ENCODE results near the gene ATP5PB. TPM values are rescaled to one million over a fixed set of nuclear protein-coding genes. Genes with fewer than 3 reads are reported as not detected.
A peak's percentile ranks its signal among the peaks of the same experiment; 100 is the strongest.

The ATP5PB gene
- total RNA-seq, 1 experiment from 2014 or later: 663 TPM

DNA sequence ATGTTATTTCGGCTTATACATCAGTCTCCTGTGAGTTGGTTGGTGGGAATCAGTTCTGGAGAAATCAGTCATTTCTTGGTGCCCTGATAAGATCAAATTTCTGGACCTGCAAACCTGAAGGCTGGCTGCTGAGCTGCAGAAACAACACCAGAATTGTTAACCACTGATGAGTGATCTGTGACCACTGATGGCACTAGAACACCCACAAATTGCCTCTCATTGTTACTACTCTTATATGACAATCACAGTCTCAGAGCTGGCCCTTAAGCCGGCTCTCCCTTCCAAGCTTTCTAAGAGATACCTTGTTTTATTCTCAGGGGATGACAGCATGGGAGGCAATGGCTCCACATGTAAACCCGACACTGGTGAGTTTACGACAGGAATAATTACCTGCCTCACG lies 26.4 kb downstream of the ATP5PB start:
- no peak for DNase-seq (ENCODE audit: low read depth)

DNA sequence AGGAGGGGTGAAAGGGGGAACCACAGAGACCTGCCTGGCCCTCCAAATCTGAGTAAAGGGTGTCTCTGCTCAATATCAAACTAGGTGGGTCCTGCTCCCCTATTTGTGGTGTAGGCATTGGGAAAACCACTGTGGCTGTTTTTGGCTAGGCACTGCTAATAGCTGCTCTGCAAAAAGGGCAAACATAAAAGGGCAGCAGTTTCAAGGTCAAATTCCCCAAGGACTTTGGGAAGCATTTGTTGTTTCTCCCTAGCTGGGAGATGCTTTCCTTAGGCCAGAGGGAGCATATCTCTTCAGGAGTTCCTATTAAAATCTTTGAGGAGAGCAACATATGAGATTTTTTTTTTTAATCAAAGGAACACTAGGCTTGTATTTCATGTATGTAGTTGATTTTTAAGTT lies 26.9 kb downstream of the ATP5PB start:
- DNase-seq (ENCODE audit: low read depth): no peak

DNA sequence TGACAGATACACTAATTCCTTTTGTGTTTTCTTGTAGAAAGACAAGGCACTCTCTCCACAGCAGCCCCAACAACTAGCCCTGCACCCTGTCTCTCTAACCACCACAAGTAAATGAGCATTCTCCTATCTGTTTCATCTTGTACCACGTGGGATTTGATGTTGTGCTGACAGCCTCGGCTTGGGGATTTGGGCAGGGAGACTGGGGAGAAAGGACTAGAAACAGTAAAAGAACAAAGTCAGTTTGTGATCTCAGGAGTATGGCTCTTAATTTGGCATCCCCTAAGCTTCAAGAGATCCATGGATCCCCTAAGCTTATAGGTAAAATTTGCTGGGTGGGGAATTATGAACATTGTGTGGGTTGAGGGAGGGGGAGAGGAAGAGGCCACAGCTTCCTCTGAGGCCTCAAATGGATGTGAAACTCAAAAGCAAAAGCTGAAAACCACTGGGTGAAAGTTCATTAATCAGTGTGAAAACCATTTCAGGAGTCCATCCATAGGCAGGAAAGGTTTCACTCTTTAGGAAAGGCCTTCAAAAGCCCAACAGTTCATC lies 27.6 kb downstream of the ATP5PB start:
- DNase-seq (ENCODE audit: low read depth): no peak

DNA sequence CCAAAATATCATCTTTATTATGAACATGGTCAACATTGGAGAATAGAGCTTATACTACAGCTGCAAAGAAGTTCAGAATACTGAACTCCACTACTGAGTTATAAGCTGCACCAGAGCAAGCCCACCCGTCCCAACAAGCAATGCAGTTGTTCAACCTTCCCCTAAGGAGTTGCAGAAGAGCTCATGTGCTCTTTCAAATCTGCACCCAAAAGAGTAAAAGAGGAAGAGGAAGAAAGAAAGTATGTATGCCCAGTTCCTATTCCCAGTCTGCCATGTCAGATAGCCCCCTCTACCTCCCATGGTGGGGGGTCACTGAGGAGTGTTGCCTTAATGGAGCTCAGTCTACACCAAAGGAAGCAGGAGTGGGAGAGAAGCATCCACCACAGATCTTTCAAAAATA lies 31.4 kb downstream of the ATP5PB start:
- DNase-seq (ENCODE audit: low read depth): no peak

DNA sequence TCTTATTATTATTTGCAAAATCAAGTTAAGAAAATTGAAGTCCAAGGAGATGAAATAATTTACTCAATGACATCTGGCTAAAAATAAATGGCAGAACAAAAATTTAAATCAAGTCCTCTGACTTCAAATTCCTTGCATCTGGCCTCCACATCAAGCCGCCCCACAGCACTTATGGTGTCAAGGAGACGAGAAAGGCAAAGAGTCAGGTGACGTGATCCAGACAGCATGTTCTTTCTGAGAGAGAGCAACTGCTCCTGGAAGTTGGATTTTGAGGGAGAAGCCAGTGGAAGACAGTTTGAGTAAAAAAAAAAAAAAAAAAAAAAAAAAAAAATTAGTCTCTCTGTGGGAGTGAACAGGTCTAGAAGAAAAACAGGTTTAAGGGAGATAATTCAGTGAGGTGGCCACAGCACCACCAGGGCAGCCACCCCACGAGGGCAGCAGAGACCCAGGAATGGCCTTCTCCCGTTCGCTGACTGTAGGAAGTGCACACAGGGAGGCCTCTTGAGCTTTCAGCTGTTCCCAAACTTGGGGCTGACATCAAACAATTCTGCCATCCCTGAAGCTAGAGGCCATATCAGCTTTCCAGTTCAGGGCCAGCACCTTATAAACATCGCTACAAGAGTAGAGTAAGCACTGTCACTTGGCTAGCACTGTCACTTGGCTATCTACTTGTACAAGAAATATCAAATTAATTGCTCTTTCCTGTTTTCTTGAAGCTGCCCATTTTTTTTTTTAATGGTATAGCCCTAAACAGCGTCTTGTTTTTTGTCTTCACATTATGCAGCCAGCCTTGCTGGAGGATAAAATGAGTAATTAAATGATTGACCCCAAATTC lies 32.3 kb downstream of the ATP5PB start:
- DNase-seq (ENCODE audit: low read depth): peak; percentile 76

DNA sequence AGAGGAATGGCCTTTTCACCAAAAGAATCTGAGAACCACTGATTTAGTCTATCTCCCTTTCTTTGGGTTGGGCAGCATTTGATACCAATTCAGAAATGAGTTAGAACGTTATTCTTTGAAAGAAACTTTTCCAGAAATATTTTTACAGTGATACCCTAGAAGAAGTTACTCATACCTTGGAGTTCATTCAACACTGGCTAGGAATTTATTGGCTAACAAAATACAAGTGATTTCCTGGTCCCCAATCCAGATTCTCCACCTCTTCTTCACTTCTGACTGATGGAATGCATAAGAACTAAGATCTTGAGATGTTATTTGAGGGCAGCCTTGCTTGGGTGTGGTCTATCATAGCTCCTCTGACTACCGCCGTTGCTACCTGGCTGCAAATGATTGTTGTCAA lies 33.9 kb downstream of the ATP5PB start:
- DNase-seq (ENCODE audit: low read depth): no peak

DNA sequence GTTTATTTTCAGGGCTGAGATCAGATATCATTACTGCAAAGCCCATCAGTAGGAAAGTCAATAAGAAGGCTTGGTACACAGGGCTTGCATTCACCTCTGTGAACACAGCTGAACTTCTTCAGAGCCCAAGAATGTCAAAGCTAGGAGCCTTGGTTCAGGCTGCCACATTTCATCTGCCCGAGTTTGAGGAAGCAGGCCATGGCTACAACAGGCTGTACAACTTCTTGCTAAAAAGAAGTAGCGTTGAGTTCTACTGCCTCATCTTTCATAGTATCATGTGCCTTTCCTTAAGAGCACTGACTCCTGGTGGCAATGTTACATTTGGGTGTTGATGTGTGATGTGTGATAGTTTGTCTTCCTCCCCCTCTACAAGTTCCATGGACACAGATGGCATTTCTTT lies 34.6 kb downstream of the ATP5PB start:
- no peak for DNase-seq (ENCODE audit: low read depth)

DNA sequence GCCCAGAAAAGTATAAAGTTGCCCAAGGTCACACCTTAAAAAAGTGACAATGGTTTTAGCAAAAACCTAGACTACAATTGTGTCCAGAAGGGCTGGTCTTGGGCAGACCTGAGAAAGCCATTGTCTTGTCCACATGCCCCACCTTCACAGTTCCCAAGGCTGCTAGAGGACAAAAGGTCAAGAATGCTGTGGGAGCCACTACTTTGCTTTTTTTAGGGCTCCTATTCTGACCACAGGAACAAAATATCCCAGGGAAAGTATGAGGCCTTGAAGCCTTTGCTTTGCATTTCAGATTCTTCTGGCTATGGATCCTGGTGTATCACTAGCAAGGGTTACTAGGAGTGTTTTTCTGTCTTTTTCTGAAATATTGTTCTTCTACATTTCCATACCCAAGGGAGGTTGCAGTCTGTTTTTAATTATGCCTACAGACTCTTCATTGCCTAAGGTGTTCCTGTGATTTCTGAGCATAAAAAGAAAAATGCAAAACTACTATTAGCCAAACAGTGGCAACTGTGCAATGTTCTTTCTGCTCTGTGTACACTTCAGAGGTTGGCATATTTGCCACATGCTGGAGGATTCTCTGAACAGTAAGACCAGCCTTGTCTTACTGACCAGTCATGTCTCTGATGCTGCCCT lies 35.2 kb downstream of the ATP5PB start:
- no peak for DNase-seq (ENCODE audit: low read depth)

DNA sequence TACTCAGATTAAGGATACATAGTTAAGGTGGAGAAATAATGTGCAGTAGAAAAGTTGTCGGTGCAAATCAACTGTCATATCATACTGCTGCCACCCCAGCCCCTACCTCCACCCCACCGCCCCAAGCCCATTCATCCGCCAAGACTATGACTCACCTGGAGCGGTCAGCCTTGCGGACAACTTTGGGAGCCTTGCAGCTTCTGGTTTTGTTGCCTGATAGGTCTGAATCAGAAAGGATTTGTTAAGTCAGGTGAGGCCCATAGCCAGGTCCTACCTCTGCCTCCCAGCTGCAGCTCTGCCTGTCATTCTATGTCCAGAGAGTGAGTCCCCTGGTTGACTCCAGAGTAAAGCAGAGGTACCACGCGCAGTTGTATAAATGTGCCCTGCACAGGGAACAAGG lies 37.2 kb downstream of the ATP5PB start:
- peak; percentile 40 for DNase-seq (ENCODE audit: low read depth)

DNA sequence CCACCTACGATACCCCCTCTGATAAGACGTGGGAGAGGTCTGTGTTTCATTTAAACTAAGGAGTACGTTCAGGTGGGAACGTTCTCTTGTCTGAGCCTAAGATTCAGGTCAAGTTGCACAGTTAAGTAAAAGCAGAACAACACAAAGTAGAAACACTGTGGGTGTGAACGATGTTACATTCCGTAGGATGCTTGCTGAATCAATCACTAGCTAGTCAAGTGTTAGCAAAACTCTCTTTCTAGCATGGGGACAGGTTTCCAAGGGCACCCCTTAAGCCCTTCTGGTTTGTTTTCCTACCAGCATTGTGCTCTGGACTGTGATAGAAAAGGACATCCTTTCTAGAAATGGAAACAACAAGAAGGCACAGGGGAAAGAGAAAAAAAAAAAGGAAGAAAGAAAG lies 37.9 kb downstream of the ATP5PB start:
- DNase-seq (ENCODE audit: low read depth): no peak

DNA sequence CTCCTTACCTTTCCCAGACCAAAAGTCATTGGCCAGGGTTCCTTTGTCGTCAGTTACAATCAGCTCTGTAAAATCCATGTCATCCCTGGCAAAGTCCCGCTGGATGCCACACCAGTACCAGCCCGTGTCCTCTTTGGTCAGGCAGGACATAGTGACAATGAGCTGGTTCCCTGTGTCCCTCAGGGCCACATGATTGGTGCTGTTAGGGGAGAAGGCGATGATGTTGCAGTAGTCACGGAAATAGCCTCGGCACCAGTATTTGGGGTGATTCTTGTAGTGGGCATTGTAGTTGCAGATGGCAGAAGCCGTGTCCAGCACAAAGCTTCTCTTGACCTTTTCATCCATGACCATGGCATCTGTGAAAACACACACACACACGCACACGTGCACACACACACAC lies 39.4 kb downstream of the ATP5PB start:
- no peak for DNase-seq (ENCODE audit: low read depth)

DNA sequence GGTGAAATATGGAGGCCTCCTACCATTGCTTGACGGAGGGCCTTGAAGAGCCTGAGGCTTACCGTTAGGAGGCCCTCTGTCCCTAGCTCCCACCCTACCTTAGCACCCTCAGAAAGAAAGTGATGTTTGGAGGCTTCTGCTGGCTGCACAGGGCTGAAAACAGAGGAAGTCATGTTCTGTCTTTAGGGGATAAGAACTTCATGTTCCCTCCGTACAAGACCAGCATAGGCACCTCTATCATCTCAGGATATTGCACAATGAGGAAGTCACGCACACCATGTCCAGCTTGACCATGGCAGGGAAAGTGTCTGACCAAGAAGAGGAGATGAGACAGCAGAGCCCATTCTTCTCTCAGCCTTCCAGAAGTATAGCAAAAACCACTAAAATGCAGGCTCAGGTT lies 40.3 kb downstream of the ATP5PB start:
- no peak for DNase-seq (ENCODE audit: low read depth)

DNA sequence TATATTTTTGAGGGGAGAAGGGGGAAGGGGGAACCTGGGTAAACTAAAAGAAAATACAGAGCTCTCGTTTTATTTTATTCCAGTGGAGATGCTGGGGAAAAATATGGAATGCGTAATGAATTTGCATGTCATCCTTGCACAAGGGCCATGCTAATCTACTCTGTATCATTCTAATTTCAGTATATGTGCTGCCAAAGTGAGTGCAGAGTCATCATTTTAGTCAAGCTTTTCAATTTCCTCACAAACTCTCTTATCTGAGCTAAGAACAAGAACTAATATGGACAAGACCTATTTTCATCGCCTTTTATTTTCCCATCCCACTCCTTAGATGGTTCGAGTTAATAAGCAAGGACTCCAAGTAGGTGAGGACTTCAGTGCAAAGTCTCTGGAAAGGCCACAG lies 41.0 kb downstream of the ATP5PB start:
- DNase-seq (ENCODE audit: low read depth): no peak

DNA sequence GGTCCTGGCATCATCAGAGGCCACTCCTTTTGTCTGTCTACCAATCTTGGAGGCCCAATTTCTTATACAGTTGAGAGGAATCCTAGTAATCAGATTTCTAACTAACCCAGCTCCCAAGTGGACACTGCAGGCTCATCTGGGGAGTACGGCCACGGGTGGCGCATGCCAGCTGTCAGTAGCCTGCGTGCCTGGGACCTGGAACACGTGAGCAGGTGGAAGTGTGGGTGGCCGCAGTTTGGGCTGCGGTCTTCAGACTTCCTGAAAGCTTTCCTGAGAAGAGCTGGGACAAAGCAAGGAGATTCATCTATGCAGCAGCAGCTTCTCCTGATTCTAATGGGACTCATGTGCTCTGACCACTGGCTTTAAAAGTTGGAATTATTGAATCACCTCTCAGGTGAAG lies 41.8 kb downstream of the ATP5PB start:
- DNase-seq (ENCODE audit: low read depth): no peak

DNA sequence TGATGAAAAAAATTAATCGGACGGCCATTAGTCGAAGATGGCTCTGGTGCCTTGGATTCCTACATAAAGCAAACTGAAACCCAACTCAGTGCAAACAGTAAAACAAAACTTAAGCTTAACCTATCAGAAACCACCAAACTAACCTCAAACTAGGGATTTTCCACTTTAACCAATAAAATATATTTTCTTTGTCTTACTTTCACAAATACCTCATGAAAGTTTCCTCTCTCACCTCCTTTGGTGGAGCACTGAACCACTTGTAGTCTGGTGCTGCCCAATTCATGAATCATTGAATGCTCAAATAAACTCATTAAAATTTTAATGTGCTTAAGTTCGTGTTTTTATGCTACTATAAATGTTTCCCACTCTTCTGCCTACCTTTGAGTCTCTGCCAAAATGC lies 47.1 kb downstream of the ATP5PB start:
- DNase-seq (ENCODE audit: low read depth): no peak

DNA sequence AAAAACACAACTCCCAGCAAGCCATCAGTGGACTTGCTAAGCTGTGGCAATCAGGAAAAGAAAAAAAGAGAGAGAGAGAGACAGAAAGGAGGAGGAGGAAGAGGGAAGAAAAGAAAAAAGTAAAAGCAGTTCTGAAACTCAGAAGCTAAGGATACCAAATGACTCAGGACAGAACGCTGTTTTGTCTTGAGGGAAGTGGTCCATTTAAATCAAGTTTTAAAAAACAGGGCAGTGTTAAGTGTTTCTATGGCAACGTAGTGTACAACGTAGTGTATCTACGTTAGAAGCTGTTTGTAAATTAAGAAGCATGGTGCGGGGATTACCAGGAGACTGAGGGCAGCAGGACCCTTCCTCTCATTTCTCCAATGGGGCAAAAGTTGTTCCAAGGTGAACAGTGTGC lies 48.3 kb downstream of the ATP5PB start:
- no peak for DNase-seq (ENCODE audit: low read depth)

DNA sequence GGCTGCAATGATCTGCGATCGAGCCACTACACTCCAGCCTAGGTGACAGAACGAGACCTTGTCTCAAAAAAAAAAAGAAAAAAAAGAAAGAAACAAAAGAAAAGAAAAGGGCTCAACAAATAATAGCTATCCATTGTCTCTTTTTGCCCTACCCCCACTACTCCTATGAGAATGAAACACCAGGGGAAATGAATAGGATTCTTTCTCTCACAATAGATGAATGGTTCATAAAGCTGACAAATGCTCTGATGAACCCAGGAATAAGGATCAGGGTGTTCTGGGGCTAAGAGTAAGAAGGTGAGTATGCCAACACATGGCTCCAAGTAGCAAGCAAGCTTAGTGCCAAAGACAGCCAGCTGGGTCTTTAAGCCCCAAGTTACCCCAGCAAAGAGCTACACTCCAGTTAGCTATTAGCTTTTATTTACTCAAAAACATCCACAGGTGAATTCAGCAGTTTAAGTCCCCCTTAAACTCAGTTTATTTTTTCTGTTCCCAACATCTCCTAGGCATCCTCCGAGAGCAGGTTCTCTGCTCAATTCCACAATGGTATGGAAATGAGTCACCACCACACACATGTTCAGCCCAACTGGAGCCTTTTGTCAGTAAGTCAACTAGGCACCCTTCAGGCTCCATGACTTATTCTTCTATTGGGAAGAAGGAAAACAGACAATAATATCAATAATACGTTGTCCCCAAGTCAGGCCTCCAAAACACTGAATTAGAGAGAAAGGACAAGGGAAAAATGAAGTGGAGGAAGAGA lies 49.9 kb downstream of the ATP5PB start:
- peak; percentile 45 for DNase-seq (ENCODE audit: low read depth)

DNA sequence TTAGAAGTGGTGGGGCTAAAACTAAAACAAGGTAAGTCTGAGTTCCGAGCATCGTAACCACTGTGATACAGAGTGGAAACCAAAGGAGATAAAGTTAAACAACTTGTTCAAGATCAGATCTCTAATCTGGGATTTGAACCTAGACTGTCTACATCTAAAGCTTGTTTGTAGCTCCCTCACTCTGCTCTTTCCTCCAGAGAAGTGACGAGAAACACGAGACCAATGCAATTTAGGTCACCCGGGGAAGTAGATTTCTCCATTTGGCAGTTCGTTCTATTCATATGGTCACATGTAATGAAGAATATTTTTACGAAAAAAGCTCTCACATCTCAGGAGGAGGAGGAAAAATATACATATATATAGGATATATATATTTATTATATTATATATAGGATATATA lies 52.4 kb downstream of the ATP5PB start:
- DNase-seq (ENCODE audit: low read depth): no peak

DNA sequence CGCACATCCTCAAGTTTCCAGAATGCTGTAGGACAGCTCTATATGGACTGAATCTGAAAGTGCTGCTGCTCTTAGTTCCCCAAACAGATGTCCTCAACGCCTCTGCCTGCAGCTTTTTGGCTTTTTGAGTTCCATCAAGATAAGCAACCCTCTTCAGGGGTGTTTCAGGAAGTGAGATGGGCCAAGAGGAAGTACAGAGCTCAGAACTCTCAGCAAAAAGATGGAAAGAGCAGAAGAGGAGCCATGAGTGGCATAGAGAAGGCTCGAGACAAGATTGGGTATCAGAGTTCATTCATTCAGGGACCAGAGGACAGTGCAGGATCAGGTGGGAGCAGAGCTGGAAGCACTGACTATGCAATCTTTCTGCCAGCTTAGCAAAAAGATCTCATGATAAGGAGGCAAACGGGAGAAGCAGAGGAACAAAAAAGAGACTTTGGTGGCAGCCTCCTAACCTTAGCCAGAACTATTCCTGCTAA lies 54.4 kb downstream of the ATP5PB start, which contains the start of the genes ADORA3 and TMIGD3:
ADORA3 (minus strand) TSS at position 49 of the 476 bp plus-strand sequence. CDS start 279 bp downstream, outside the sequence.
TMIGD3 (minus strand) TSS at position 49 of the 476 bp plus-strand sequence. CDS start 279 bp downstream, outside the sequence.
- no peak for DNase-seq (ENCODE audit: low read depth)

DNA sequence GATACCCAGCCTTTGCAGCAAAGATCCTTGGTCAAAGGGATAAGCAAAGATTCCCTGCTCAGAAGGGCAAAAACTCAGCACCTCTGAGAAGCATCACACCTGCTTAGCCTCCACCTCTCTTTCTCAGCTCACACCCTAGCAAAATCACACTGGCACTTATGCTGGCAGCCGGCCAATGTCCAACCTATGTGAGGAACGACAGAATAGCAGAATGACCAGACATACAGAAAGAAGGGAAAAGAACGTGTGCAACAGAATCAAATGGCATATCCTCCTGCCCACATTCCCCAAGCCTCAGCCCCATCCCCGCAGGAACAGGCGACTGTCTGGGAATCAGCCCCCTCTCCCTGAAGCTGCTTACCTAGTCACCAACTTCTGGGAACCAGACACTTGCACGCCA lies 54.8 kb downstream of the ATP5PB start:
- no peak for DNase-seq (ENCODE audit: low read depth)

DNA sequence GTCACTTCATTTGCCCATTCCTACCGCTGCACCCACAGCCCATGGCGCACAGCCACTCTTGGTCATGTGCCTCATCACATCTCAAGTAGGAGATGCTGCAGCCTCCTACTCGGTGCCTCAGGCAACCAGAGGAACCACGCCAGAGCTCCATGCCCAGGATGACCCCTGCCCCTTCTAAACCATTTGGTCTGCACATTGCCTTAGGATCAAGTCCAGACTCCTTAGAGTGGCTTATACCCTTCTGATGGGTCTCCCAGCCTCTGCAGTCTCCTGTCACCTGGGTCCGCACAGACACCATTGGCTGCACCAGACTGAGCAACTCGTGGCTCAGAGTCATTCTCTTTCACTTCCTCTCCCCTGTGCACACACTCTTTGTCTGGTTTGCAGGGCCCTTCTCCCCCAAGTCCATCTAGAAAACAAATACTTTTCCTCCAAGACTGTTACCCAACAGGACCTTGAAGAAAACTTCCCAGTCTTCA lies 56.4 kb downstream of the ATP5PB start:
- no peak for DNase-seq (ENCODE audit: low read depth)
